NAMALWA (cell line): Measurements from ENCODE around the gene XDH.

ENCODE experiments used
- DNase-seq: peaks from one replicate; pipeline ENCODE4 v3.0.0-alpha.2; 2015; ENCODE audit warnings: low spot score

The XDH gene

DNA sequence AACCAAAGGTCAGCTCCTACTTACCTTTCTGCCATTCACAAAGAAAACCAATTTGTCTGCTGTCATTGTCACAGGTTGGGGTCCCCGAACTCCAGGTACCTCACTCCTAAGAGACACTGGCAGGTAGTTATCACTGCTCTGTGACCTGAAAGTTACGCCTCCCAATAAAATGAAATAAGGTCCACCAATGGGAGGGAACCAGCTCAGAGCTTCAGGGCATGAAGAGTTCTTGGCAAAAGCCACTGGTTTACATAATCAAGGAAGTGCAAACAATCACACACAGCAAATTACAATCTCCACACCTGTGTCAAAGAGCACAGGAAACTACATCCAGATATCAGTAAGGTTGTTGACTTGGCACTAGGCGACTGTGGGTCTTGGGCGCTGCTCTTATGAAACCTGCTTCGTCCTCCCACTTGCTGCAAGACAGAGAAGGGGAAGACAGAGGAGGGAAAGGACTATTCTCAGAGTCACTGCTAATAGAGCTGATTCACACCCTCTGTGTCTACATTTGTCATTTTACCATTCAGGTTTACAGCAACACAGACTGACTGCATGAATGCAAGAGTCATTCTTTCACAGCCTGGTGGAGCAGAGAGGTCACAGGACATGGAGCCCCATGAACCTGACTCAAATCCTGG, at the start of gene XDH:
Gene XDH, minus strand, starts transcription at position 142 of the 641 bp plus-strand sequence. Its CDS starts 76 bp downstream, at position 66.
- DNase-seq = no peak

DNA sequence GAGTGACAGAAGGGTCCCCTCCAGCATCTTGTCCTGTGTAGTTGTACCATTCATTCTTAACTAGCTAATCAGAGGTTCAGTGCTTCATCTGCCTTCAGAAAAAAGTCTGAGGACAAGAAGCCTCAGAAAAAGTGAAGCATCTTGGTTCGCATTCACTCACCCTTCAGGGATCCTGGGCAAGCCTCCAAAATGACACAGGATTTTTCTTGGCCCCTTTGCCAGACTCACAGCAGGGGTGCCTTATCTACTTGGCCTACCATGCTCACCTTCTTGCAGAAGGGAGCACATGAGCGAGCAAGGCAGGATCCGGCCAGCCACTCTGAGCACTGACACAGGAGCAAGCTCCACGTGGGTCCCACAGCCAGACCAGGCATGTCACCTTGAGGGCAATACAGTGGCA, 43.1 kb upstream of the XDH start:
- DNase-seq = no peak

- no peak for DNase-seq
Observed at GRCh38 chr2:31446848-31447247, 32.3 kb upstream of the XDH start.

DNA sequence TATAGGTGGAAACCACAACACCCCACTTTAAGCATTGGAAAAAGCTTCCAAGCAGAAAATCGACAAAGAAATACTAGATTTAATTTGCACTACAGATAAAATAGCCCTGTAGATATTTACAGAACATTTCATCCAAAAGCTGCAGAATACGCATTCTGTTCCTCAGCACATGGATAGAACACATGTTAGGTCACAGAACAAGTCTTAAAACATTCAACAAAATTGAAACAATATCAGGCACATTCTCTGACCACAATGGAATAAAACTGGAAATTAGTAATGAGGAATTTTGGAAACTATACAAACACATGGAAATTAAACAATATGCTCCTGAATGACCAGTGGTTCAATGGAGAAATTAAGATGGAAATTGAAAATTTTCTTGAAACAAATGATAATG, 27.8 kb upstream of the XDH start:
- DNase-seq = no peak

DNA sequence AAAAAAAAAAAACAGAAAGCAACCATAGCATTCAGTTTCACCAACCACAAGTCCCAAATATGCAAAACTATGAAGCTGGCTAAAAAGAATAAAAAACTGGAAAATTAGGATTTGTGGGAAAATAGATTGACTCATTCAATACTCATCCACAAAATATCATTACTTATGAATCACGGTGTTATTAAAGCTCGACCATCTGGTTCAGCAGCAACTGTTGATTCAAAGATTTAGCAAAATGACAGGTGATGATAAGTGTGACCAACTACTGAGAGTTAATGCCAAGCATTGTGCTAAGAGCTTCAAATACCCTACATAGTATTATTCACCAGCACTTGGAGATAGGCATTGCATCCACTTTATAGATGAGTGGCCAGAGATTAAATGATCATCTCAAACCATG, 26.2 kb upstream of the XDH start:
- DNase-seq = no peak

GRCh38 chr2:31434911-31435310, 20.4 kb upstream of the XDH start:
- peak; percentile 8 for DNase-seq

DNA sequence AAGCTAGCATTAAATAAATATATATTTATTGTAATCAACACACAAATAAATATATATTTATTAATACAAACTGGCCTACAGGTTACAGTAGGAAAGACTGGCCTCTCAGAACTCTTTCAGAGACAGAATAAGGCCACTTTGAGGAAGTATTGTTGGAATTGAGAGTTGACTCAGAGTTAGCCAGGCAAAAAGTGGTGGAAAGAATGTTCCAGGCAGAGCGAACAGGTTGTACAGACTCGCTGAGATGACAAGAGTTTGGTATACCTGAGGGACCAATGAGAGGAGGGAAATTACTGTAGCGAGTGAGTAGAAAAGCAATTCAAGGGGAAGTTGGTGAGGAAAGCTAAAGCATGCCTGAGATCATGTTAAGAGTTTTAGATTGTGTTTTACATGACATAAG, 19.0 kb upstream of the XDH start:
- no peak for DNase-seq

- no peak for DNase-seq
Observed at GRCh38 chr2:31430439-31431165, 16.1 kb upstream of the XDH start.

DNA sequence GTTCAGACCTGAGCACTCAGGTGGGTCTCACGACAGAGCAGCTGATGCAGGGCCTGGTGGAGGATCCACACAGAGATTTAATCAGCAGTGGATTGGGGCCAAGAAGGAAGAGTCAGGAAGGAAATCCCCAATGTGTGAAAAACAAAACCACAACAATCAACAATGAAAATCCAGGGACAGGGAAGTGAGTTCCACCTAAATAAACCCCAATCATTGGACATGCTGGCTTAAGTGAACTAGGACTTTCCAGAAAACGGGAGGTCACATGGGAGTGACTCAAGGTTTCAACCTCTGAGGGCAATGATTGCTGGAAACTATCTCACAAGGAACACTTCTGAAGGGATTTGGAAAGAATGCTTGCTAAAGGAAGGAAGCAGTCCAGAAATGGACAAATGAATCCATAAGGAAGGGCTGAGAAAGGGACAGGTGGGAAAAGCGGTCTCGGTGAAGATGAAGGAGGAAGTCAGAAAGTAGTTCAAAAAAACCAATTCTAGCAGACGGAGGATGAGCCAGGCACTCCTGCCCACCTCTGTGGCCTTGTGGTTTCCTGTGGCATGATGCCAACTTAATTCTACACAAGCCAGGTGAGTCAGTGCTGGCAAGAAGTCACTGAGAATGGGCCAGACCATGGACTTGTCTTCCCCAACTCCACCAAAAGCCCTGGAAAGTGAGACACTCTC, 15.4 kb upstream of the XDH start:
- no peak for DNase-seq

DNA sequence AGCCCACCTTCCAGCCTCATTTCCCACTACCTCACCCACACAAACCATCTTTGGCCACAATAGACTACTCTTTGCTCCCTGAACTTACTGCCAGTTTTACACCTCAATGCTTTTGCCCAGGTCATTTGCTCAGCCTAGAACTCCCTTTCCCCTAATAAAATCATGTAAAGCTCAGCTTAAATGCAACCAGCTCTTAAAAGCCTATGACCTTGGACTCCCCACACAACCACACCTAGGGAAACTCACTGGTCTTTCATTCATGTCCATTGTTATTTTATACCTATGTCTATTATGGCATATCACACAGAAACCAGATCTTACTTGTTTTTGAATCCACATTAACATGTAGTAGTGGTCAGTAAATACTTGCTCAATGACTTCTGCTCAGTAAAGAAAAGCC, 14.5 kb upstream of the XDH start:
- DNase-seq = no peak

- no peak for DNase-seq
Observed at GRCh38 chr2:31428001-31428418, 13.5 kb upstream of the XDH start.

GRCh38 chr2:31426096-31426495, 11.6 kb upstream of the XDH start:
- DNase-seq = no peak

- DNase-seq = no peak
Observed at GRCh38 chr2:31421634-31422033, 7.1 kb upstream of the XDH start.

GRCh38 chr2:31420936-31421335, 6.4 kb upstream of the XDH start:
- no peak for DNase-seq

- DNase-seq = no peak
Observed at GRCh38 chr2:31419386-31419785, 4.8 kb upstream of the XDH start.

DNA sequence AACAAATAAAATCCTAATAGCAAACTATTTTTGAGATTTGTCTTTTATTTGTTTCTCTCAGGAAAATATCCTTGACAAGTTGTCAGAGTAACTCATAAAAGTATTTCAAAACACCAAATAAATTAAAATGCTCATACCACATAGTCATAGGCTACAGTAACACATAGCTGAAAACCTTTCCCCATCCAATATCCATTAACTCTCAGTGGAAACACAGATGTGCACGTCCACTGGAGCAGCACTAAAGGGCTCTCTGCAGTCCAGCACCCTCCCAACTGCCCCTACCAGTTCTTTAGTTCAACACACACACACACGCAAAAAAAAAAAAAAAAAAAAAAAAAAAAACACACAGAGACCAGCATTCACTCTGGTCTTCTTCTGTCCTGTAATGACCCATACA, 879 bp upstream of the XDH start:
- DNase-seq = no peak

- peak; percentile 40 for DNase-seq
Observed at GRCh38 chr2:31413862-31414550, 536 bp downstream of the XDH start.

GRCh38 chr2:31413025-31413424, 1.5 kb downstream of the XDH start:
- DNase-seq = no peak

DNA sequence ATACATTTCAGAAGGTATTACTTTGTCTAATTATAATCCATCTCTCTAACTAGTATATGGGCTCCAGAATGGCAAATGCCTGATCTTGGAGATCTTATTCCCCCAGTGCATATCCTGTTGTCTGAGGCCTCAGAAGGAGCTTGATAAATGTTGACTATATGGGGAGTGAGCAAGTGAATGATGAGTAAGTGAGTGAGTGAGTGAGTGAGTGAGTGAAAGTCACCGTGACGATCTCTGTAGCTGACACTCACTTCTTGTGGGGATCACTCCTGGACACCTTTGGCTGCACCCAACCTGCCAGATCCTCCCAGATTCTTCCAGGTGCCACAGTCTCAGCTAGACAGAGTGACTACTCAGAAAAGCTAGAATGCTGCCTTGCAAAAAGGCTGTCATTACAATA, 2.8 kb downstream of the XDH start:
- DNase-seq = no peak

DNA sequence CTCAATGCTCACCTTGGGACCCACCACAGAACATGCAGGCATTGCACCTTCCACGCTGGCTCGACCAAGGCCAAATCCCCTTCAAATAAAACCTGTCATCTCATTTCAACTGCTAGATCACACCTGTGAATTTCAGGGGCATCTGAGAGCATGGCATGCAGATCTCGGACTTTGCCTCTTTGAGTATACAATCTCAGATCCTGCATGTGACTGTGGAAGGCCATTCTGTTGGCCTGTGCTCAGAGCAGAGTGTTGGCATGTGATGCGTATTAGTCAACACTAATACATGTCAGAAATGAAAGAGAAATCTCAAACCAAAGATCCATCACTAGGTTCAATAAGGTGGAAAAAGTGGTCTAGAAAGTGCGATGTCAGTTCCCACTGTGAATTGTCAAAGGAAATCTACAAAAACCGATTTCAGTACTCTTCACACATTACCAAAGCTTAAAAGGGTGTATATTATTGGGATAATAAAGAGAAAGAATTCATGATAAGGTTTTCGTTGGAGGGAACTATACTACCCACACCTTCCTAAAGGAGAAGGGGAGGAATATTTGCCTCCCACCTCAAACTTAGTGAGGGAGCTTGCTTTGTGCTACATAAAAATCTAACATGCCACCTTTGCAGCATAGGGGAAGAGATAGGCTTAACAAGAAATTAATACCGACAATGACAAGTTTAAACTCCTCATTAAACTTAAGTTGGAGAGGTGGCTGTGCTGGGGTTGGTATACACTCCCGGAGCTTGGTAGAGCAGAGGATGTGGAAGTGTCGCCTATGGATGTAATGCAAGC, 7.8 kb downstream of the XDH start:
- DNase-seq = no peak

DNA sequence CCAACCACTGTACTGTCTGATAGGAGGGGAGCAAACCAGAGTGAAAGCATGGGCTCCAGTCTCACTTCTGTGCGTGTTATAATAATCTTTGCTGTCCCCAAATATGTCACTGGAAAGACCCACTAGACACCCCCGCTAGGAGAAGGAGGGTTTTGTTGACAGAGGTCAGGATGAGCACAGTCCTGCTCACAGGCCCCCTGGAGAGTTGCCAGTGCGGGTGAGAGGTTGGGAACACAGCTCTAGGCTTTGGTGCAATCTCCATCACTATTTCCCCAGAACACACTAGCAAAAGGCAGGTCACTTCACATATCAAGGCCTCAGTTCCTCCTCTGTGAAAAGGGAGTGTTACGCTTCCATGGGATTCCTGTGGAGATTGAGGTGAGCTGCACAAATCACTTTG, 9.7 kb downstream of the XDH start:
- DNase-seq = no peak

GRCh38 chr2:31404302-31404701, 10.2 kb downstream of the XDH start:
- DNase-seq = no peak
